Ovary (tissue), 9 donors: ENCODE data around the gene GNAS. TPM values are rescaled to one million over a fixed set of nuclear protein-coding genes. Genes with fewer than 3 reads are reported as not detected.
A peak's percentile ranks its signal among the peaks of the same experiment; 100 is the strongest.

ENCODE experiments used
- DNase-seq, 5 donors: peaks; one replicate each; pipeline ENCODE4 v3.0.0-alpha.2; 2019 to 2020
- H3K27ac ChIP-seq, 2 donors: fragments of 200-600 bp; one replicate each; pipeline versions ENCODE4 v1.5.1 to v1.8.0; 2019 to 2022
- H3K27me3 ChIP-seq: fragments of 200-600 bp; one replicate; pipeline ENCODE4 v1.8.0; 2022
- H3K36me3 ChIP-seq: fragments of 200-600 bp; sonication (generic); one replicate; pipeline ENCODE4 v1.5.1; 2019
- H3K4me1 ChIP-seq: one replicate; pipeline ENCODE4 v1.8.1; 2013; ENCODE audit warnings: mild to moderate bottlenecking, moderate library complexity; ENCODE audit not compliant: insufficient read depth
- H3K4me3 ChIP-seq: fragments of 200-600 bp; sonication (generic); one replicate; pipeline ENCODE4 v1.5.1; 2017
- H3K9me3 ChIP-seq, 2 donors: fragments of 200-600 bp in 1 of 2; sonication (generic) in 1 of 2; one replicate each; pipeline versions ENCODE4 v1.5.1 to v1.8.1; 2013 to 2019; ENCODE audit warnings: mild to moderate bottlenecking in 1 of 2, moderate library complexity in 1 of 2
- EP300 ChIP-seq: sonication (generic); formaldehyde crosslinking; IDR thresholded peaks from one replicate; pipeline ENCODE4 v1.6.1; 2017; ENCODE audit warnings: antibody characterized with exemption
- POLR2A ChIP-seq: fragments of 450-650 bp; IDR thresholded peaks from one replicate; pipeline ENCODE4 v1.6.1; 2017; ENCODE audit warnings: antibody characterized with exemption, mild to moderate bottlenecking, moderate library complexity
- WGBS, 3 donors: extraction: QIAGEN DNeasy Blood & Tissue Kit in 1 of 3; methylation state at CpG; one replicate each; pipeline versions ENCODE4 v1.1.5 to v1.1.7; 2013 to 2017; 5-methylcytosine and 5-hydroxymethylcytosine counted together
- intact Hi-C, 4 donors: fragments of 100-400 bp; cut with DNase I; formaldehyde crosslinking; loops; one replicate each; pipeline versions ENCODE4 v1.11.0 to v1.15.1; 2022 to 2023
- polyA plus RNA-seq, 2 donors: library from polyadenylated mRNA; stranded (reverse); fragments of 200-250 nt in 1 of 2; fragments of 350-450 nt in 1 of 2; fragmentation: Illumina TruSeq in 1 of 2; extraction: RNeasy Lipid Tissue Mini Kit (QIAGEN cat#74804) in 1 of 2; gene quantifications; one replicate each; pipeline ENCODE4 v1.2.3, GENCODE V29; 2013 to 2014
- total RNA-seq, 7 donors: library from RNA; depleted of rRNA in 2 of 7; stranded (reverse); fragments of >200 nt in 2 of 7; fragmentation: NEBNext Ultra II Directional in 3 of 7; extraction: Animal tissue kit (Norgen Biotek cat#: 25700) in 3 of 7; gene quantifications; one replicate each; pipeline versions ENCODE4 v1.1.0 to v1.2.4, GENCODE V29; 2016 to 2023
- TF ChIP-seq, protein P1 (sequence below), 3 donors: fragments of 450-650 bp in 2 of 3; fragments of 200-600 bp in 1 of 3; IDR thresholded peaks; one replicate each; pipeline versions ENCODE4 v1.5.1 to v1.8.0; 2016 to 2022; ENCODE audit warnings: antibody characterized with exemption in 3 of 3, mild to moderate bottlenecking in 1 of 3
- donor health status: DM: no; HTN: no; CAD: no; lungs with moderate emphysema.
- donor health status: DM: no; HTN: no; CAD: no.
- donor health status: Bipolar disorder and iron deficiency.
- donor health status: DM: yes; HTN: yes; CAD: no.
- donor health status: DM: no; HTN: no; CAD: no.
- donor health status: DM: yes; HTN: yes; CAD: no.

Gene GNAS
- total and polyA plus RNA-seq, 9 donors: 330 to 1,311 (median 731) TPM

GRCh38 chr20:58889334-58889760 lies 36.8 kb downstream of the GNAS start:
- H3K27me3 ChIP-seq: no peaks in the 10 kb centered on the region
- peak overlapping the region; percentile 83 for H3K4me3 ChIP-seq
- intact Hi-C loops: no loop called here
- 47 to 62% (median 47%) methylated on average over 35 of the region's 35 CpGs for WGBS, 3 donors
- H3K9me3 ChIP-seq: no peaks in the 10 kb centered on the region
- peak overlapping the region; percentile 96 to 98 for H3K27ac ChIP-seq
- no peak for DNase-seq
- peaks cover 2% of the 10 kb centered on the region for H3K4me1 ChIP-seq
- TF ChIP-seq EP300: no peak
- TF ChIP-seq, protein P1, sequence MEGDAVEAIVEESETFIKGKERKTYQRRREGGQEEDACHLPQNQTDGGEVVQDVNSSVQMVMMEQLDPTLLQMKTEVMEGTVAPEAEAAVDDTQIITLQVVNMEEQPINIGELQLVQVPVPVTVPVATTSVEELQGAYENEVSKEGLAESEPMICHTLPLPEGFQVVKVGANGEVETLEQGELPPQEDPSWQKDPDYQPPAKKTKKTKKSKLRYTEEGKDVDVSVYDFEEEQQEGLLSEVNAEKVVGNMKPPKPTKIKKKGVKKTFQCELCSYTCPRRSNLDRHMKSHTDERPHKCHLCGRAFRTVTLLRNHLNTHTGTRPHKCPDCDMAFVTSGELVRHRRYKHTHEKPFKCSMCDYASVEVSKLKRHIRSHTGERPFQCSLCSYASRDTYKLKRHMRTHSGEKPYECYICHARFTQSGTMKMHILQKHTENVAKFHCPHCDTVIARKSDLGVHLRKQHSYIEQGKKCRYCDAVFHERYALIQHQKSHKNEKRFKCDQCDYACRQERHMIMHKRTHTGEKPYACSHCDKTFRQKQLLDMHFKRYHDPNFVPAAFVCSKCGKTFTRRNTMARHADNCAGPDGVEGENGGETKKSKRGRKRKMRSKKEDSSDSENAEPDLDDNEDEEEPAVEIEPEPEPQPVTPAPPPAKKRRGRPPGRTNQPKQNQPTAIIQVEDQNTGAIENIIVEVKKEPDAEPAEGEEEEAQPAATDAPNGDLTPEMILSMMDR (IDR thresholded peaks at IDR 0.05): no peak
- no peak for TF ChIP-seq POLR2A
- H3K36me3 ChIP-seq: no peaks in the 10 kb centered on the region

DNA sequence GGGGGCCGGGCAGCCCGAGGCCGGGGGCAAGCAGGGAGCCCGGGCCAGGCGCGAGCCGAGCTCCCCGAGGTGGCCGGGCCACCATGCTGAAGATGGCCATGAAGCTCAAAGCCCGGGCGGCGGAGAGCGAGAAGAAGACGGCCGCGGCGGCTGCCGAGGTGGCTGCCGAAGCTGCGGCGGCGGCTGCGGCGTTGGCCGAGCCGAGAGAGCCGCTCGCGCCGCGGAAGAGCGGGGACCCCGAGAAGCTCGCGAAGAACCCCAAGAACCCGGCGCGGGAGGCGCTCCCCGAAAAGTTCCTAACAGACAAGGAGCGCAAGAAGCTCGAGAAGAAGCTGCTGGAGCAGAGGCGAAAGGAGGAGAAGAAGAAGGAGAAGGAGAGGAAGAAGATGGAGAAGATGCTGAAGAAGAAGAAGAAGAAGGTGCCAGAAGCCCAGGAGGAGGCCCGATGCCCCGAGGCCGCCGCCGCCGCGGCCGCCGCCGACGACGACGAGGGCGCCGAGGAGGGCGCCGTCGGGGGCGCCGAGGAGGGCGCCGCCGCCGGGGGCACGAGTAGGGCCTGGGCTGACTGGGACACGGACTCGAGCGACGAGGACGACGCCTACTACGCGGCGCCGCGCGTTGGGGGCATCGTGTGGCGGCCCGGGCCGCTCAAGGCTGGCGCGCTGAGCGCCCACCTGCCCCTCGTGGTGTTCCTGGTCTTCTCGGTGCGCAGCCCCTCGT lies 37.4 kb downstream of the GNAS start:
- DNase-seq: peak in 3 of 5 donors; percentile 52 to 72 (median 55)
- 35 to 45% (median 44%) methylated on average over 84 to 91 of the region's 91 CpGs for whole genome bisulfite sequencing, 3 donors
- intact Hi-C loops: loop anchor here in 2 of 4 donors (5.0 to 10.0 kb wide), 4 partner anchors 92 to 152 kb away; partner anchors contain the start of genes ATP5F1E (in 1 of the 2), CTSZ (in 1 of the 2), NELFCD (in 1 of the 2) and PRELID3B (in 1 of the 2)

GRCh38 chr20:58890518-58891085 lies 38.1 kb downstream of the GNAS start:
- TF ChIP-seq, protein P1 (IDR thresholded peaks at IDR 0.05): no peak
- TF ChIP-seq EP300: no peak
- no peak for TF ChIP-seq POLR2A
- peak; percentile 86 to 91 (median 88) for DNase-seq
- no peaks in the 10 kb centered on the region for H3K27me3 ChIP-seq
- peaks cover 4% of the 10 kb centered on the region for H3K4me1 ChIP-seq
- no peaks in the 10 kb centered on the region for H3K9me3 ChIP-seq
- no peaks in the 10 kb centered on the region for H3K36me3 ChIP-seq
- WGBS, 3 donors: 0% methylated on average over 55 to 64 of the region's 64 CpGs
- intact Hi-C loops: loop anchor here in 2 of 4 donors (5.0 to 10.0 kb wide), 4 partner anchors 92 to 152 kb away; partner anchors contain the start of genes ATP5F1E (in 1 of the 2), CTSZ (in 1 of the 2), NELFCD (in 1 of the 2) and PRELID3B (in 1 of the 2)
- peak overlapping the region; percentile 83 for H3K4me3 ChIP-seq
- H3K27ac ChIP-seq: peak overlapping the region; percentile 96 to 98

More for the DNA sequence above, 37.4 kb downstream of the GNAS start:
- Histone ChIP-seq H3K4me3 (peak overlapping the region; percentile 83), H3K27me3 (no peaks in the 10 kb centered on the region), H3K36me3 (no peaks in the 10 kb centered on the region), H3K4me1 (peaks cover 3% of the 10 kb centered on the region), H3K27ac (peak overlapping the region; percentile 96 to 98), H3K9me3 (no peaks in the 10 kb centered on the region)
- TF ChIP-seq, protein P1 (IDR thresholded peaks at IDR 0.05): no peak
- TF ChIP-seq EP300 (no peak), POLR2A (no peak)

DNA sequence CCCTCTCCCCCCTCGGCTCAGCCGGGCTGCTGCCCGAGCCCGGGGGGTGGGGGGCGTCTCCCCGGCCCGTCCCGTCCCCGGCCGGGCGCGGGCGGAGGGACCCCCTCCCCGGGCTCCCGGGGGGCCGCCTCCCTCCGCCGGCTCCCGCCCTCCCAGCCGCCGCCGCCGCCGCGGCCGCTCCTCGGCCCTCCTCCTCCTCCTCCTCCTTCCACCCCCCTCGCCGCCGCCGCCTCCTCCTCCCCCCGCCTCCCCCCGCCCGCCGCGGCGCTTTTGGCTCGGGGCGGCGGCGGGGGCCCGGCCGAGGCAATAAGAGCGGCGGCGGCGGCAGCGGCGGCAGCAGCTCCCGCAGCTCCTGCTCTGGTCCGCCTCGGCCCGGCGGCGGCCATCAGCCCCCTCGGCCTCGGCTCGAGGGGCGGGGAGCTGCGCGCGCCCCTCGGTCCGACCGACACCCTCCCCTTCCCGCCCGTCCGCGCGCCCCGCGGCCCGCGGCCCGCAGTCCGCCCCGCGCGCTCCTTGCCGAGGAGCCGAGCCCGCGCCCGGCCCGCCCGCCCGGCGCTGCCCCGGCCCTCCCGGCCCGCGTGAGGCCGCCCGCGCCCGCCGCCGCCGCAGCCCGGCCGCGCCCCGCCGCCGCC lies 38.7 kb downstream of the GNAS start:
- Histone ChIP-seq H3K36me3 (no peaks in the 10 kb centered on the region), H3K9me3 (no peaks in the 10 kb centered on the region), H3K4me3 (peak overlapping the region; percentile 83), H3K4me1 (peaks cover 7% of the 10 kb centered on the region), H3K27ac (peak overlapping the region; percentile 96 to 98), H3K27me3 (no peaks in the 10 kb centered on the region)
- intact Hi-C loops: loop anchor here in 2 of 4 donors (5.0 to 10.0 kb wide), 4 partner anchors 91 to 151 kb away; partner anchors contain the start of genes ATP5F1E (in 1 of the 2), CTSZ (in 1 of the 2), NELFCD (in 1 of the 2) and PRELID3B (in 1 of the 2)
- DNase-seq: peak in 4 of 5 donors; percentile 82 to 87 (median 86)
- WGBS, 3 donors: 0 to 1% (median 0%) methylated on average over 1 to 100 of the region's 105 CpGs
- TF ChIP-seq POLR2A: peak; percentile 72
- TF ChIP-seq, protein P1 (IDR thresholded peaks at IDR 0.05): no peak
